Mesodermal cell (in vitro differentiated cells): Measurements from ENCODE around the gene CEACAM7.

Experiments used
- H3K27ac ChIP-seq: 2 replicates; pipeline ENCODE4 v1.7.0; 2013; ENCODE audit warnings: mild to moderate bottlenecking, low read depth, low read length, moderate library complexity; ENCODE audit not compliant: severe bottlenecking
- H3K36me3 ChIP-seq: 2 replicates; pipeline ENCODE4 v1.7.1; 2013; ENCODE audit warnings: mild to moderate bottlenecking, low read length, moderate library complexity; ENCODE audit not compliant: control insufficient read depth, insufficient read depth
- H3K4me1 ChIP-seq: one replicate; pipeline ENCODE4 v1.7.1; 2013; ENCODE audit warnings: mild to moderate bottlenecking, low read length; ENCODE audit not compliant: insufficient read depth, control insufficient read depth, poor library complexity, severe bottlenecking
- H3K4me3 ChIP-seq: 2 replicates; pipeline ENCODE4 v1.7.0; 2013; ENCODE audit warnings: low read length, control low read depth, mild to moderate bottlenecking; ENCODE audit not compliant: insufficient read depth, poor library complexity, severe bottlenecking; ENCODE audit errors: extremely low read depth
- H3K9me3 ChIP-seq: 2 replicates; pipeline ENCODE4 v1.7.1; 2013; ENCODE audit warnings: mild to moderate bottlenecking, low read length, moderate library complexity; ENCODE audit not compliant: control insufficient read depth
- WGBS, 2 experiments: methylation state at CpG; one replicate each; pipeline ENCODE4 v1.1.5; 2013; ENCODE audit warnings: missing lambda C conversion rate in 2 of 2; ENCODE audit not compliant: insufficient coverage in 2 of 2; 5-methylcytosine and 5-hydroxymethylcytosine counted together

CEACAM7 gene

GRCh38 chr19:41624937-41625336 is 63.1 kb downstream of the CEACAM7 start:
- no peaks in the 10 kb centered on the region for H3K36me3 ChIP-seq
- H3K4me1 ChIP-seq, result no peaks in the 10 kb centered on the region
- no peak overlapping the region for H3K27ac ChIP-seq
- no peaks in the 10 kb centered on the region for H3K9me3 ChIP-seq
- 34% methylated on average over 2 of the region's 4 CpGs; no CpG with 5 or more reads in 1 of the 2 experiments for WGBS, 2 experiments
- H3K4me3 ChIP-seq, result no peak overlapping the region

DNA sequence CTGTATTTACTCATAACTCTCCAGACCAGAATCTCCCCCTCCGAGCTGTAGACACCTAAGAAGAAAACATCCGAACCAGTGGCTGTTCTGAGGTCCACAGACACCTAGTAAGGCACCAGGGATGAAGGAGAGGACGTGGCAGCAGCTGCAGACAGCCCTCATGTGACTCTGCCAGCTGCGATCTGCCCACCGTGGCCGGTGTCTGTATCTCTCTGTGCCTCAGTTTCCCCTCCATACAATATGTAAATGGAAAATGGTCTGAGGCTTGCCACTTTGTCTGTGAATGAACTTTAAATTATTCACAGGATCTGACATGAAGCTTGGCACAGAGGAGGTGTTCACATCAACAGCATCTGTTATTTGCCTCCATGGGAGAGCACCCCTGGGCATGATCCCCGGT is 63.6 kb downstream of the CEACAM7 start:
- H3K27ac ChIP-seq, result no peak overlapping the region
- no peaks in the 10 kb centered on the region for H3K36me3 ChIP-seq
- no peaks in the 10 kb centered on the region for H3K9me3 ChIP-seq
- H3K4me1 ChIP-seq, result no peaks in the 10 kb centered on the region
- WGBS, 2 experiments, result 47 to 67% methylated on average over 5 to 7 of the region's 7 CpGs
- no peak overlapping the region for H3K4me3 ChIP-seq

DNA sequence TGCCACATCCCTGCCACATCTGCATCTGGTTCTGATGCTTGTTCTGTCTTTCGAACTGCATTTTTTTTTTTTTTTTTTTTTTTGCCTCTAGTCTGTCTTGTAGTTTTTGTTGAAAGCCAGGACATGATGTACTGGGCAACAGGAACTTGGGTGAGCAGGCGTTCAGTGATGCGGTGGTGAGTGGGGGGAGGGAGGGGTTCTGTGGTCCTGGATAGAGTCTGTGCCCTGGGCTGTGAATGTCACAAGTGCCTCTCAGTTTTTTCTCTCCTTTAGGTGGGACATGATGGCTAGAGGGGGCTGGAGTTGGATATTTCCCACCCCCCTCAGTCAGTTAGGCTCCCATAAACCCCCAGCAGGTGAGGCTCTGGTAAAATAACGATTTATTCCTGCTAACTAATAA is 64.7 kb downstream of the CEACAM7 start:
- H3K4me3 ChIP-seq, result no peak overlapping the region
- no peak overlapping the region for H3K27ac ChIP-seq
- no peaks in the 10 kb centered on the region for H3K4me1 ChIP-seq
- H3K9me3 ChIP-seq, result no peaks in the 10 kb centered on the region
- 45 to 92% methylated on average over 2 of the region's 4 CpGs for WGBS, 2 experiments
- H3K36me3 ChIP-seq, result no peaks in the 10 kb centered on the region
